Thoracic aorta (tissue), 2 donors: ENCODE results near the gene TSR3. TPM values are rescaled to one million over a fixed set of nuclear protein-coding genes. Genes with fewer than 3 reads are reported as not detected.

Experiments used
- ATAC-seq: fragments of 150-250 bp; one replicate; pipeline ENCODE4 v1.8.0; 2017; ENCODE audit warnings: low read depth; ENCODE audit not compliant: insufficient number of reproducible peaks, low FRiP score
- DNase-seq: peaks from one replicate; pipeline ENCODE4 v3.0.0-alpha.2; 2020; ENCODE audit warnings: low spot score
- H3K27ac ChIP-seq, 2 donors: fragments of 200-600 bp; sonication (generic); 1 replicate in 1 of 2; 2 replicates in 1 of 2; pipeline ENCODE4 v1.5.1; 2016; ENCODE audit warnings: mild to moderate bottlenecking in 2 of 2, moderate library complexity in 2 of 2
- H3K27me3 ChIP-seq: fragments of 200-600 bp; sonication (generic); replicated peaks from 2 replicates; pipeline ENCODE4 v1.6.0; 2016; ENCODE audit warnings: mild to moderate bottlenecking; ENCODE audit not compliant: insufficient read depth
- H3K36me3 ChIP-seq: fragments of 200-600 bp; sonication (generic); one replicate; pipeline ENCODE4 v1.5.1; 2016
- H3K4me1 ChIP-seq, 2 donors: fragments of 200-600 bp; sonication (generic); 1 replicate in 1 of 2; 2 replicates in 1 of 2; pipeline versions ENCODE4 v1.5.1 to v1.6.0; 2016; ENCODE audit warnings: low read depth in 2 of 2, mild to moderate bottlenecking in 1 of 2; ENCODE audit not compliant: control insufficient read depth in 1 of 2
- H3K4me3 ChIP-seq: fragments of 200-600 bp; sonication (generic); 2 replicates; pipeline ENCODE4 v1.5.1; 2016; ENCODE audit warnings: mild to moderate bottlenecking
- H3K9me3 ChIP-seq: fragments of 200-600 bp; sonication (generic); 2 replicates; pipeline ENCODE4 v1.5.1; 2016
- total RNA-seq, 2 donors: library from RNA; depleted of rRNA; stranded (reverse); fragments of >200 nt; gene quantifications; one replicate each; pipeline versions ENCODE4 v1.1.0 to v1.2.3, GENCODE V29; 2016
- TF ChIP-seq, protein P1 (sequence below): fragments of 200-600 bp; sonication (generic); IDR thresholded peaks from one replicate; pipeline ENCODE4 v1.5.1; 2019; ENCODE audit warnings: antibody characterized with exemption

Gene TSR3
- total RNA-seq, 2 donors from 2014 or later, result 61.7 to 124 TPM

DNA sequence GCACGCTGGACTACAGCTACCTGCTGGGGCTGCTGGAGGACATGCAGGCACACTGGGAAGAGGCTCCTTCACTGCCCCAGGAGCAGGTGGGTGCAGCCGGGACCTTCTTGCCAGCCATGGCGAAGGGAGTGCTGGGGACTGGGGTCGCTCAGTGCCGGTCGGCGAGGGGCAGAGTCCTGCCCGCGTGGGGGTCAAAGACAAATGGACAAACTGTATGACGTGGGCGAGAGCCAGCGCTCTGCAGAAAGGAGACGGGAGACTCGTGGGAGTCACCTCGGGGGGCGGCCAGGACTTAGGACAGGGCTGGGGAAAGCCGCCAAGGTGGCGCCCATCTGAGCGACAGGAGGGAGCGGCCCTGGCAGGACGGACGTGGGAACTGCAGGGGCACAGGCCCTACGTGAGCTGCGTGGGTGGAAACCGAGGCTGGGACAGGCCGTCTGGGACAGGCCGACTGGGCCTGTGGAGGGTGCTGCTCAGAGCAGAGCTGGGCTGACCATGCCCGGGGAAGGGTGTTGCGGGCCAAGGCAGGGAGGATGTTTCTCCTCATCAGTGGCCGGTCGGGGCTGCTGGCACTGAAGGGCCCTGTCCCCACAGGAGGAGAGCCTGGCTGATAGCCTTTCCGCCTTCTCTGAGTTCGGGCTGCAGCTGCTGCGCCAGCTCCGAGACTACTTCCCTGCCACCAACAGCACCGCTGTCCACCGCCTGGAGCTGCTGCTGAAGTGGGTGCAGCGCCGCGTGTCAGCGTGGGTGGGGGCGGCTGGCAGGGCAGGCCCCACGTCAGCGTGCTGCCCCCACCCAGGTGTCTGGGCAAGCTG, 8.0 kb downstream of the TSR3 start:
- Histone ChIP-seq H3K27ac (no peak overlapping the region), H3K9me3 (no peaks in the 10 kb centered on the region), H3K4me3 (peak overlapping the region; percentile 48), H3K4me1 (peaks cover 0 to 17% of the 10 kb centered on the region in 2 donors), H3K27me3 (no peaks in the 10 kb centered on the region), H3K36me3 (peaks cover 9% of the 10 kb centered on the region)
- ATAC-seq, result peak; percentile 18
- no peak for DNase-seq
- TF ChIP-seq, protein P1, sequence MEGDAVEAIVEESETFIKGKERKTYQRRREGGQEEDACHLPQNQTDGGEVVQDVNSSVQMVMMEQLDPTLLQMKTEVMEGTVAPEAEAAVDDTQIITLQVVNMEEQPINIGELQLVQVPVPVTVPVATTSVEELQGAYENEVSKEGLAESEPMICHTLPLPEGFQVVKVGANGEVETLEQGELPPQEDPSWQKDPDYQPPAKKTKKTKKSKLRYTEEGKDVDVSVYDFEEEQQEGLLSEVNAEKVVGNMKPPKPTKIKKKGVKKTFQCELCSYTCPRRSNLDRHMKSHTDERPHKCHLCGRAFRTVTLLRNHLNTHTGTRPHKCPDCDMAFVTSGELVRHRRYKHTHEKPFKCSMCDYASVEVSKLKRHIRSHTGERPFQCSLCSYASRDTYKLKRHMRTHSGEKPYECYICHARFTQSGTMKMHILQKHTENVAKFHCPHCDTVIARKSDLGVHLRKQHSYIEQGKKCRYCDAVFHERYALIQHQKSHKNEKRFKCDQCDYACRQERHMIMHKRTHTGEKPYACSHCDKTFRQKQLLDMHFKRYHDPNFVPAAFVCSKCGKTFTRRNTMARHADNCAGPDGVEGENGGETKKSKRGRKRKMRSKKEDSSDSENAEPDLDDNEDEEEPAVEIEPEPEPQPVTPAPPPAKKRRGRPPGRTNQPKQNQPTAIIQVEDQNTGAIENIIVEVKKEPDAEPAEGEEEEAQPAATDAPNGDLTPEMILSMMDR, result no peak

DNA sequence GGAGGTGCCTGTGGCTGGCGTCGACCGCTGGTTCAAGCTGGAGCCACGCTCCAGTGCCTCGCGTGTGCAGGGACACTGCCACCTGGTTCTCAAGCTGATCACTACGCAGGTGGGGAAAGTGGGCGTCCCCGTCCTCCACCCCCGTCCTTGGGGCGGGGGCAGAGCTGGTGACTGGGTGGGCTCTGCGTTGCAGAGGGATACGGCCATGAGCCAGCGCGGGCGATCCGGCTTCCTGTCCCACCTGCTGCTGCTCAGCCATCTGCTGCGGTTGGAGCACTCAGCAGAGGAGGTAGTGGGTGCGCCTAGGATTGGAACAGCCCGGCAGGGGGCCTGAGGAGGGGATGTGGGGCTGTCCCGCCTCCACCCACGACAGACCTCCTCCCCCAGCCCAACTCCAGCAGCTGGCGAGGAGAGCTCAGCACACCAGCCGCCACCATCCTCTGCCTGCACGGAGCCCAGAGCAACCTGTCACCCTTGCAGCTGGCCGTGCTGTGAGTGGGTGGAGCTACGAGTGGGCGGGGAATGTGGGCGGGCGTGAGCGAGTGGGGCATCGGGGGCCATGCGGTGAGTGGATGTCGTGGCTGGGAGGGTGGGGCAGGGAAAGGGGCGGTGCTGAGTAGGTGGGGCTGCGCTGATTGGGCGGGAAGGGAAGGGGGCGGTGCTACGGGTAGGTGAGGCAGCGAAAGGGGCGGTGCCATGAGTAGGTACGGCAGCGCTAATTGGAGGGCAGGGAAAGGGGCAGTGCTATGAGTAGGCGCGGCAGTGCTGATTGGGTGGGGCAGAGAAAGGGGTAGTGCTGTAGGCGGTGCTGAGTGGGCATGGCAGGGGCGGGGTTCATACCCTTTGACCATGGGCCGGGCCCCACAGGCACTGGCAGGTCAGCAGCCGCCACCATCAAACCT, 8.9 kb downstream of the TSR3 start:
- ATAC-seq, result peak; percentile 57
- Histone ChIP-seq H3K36me3 (peaks cover 4% of the 10 kb centered on the region), H3K27ac (no peak overlapping the region), H3K9me3 (no peaks in the 10 kb centered on the region), H3K4me3 (peak overlapping the region; percentile 50), H3K27me3 (no peaks in the 10 kb centered on the region), H3K4me1 (peaks cover 0 to 17% of the 10 kb centered on the region in 2 donors)
- DNase-seq, result peak; percentile 84
- TF ChIP-seq, protein P1, result no peak

DNA sequence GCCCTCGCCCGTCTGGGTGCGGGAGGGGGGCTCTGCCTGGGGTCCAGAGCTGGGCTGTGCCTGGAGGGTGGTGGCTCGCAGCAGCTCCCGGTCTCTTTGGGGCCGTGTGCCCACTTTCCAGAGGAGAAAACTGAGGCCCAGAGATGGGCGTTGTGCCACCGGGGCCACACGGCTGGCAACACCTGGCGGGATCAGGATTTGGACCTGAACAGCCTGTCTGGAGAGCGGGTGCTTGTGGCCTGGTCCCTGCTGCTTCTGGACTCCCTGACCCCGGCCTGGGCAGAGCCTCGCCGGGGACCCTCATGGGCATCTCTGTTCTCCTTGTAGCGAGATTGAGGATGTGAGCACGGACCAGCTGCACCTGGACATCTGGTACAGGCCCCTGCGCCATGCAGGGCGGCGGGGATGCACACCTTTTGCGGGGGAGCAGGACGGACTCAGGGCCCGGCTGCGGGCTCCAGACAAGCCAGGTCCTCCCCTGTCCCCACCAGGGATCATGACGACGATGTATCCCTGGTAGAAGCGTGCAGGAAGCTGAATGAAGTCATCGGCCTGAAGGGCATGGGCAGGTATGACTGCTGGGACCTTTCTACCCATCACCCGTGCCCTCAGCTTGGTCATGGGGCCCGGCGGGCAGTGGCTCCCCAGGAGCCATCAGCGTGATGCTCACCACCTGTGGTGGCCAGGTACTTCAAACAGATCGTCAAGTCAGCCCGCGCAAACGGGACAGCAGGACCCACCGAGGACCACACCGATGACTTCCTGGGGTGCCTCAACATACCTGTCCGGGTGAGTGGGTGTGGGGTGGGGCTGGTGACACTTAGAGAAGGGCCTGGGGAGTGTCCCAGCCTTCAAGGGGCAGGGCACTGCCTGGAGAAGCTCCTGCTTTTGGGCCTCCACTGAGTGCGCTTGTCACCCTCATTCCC, 9.9 kb downstream of the TSR3 start:
- H3K4me3 ChIP-seq, result no peak overlapping the region
- TF ChIP-seq, protein P1, result no peak
- peaks cover 0 to 17% of the 10 kb centered on the region in 2 donors for H3K4me1 ChIP-seq
- no peak overlapping the region for H3K27ac ChIP-seq
- no peak for DNase-seq
- ATAC-seq, result no peak
- no peaks in the 10 kb centered on the region for H3K27me3 ChIP-seq
- no peaks in the 10 kb centered on the region for H3K36me3 ChIP-seq
- H3K9me3 ChIP-seq, result no peaks in the 10 kb centered on the region

DNA sequence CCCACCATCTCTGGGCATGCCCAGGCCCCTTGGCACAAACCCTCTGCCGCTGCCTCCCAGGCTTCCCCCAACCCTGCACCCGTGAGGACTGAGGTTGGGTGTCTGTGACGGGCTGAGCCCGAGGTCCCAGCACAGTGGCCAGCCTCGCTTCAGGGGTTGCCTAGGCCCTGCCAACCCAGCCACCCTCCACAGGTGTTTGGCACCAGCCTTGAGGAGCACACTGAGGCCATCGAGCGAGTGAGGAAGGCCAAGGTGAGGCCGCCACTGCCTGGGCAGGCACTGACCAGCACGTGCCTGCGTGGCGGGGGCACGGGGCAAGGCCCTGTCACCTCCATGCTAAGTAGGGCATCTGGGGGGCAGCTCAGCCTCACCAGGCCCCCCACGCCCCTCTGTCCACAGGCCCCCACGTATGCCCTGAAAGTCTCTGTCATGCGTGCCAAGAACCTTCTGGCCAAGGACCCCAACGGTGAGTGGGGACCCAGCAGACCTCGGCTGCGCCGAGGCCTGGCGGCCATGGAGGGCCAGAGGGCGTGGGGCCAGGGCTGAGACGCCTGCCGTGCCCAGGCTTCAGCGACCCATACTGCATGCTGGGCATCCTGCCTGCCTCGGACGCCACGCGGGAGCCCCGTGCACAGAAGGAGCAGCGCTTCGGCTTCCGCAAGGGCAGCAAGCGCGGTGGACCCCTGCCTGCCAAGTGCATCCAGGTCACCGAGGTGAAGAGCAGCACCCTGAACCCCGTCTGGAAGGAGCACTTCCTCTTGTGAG, 10.8 kb downstream of the TSR3 start:
- DNase-seq, result no peak
- Histone ChIP-seq H3K4me3 (no peak overlapping the region), H3K36me3 (no peaks in the 10 kb centered on the region), H3K4me1 (peaks cover 0 to 17% of the 10 kb centered on the region in 2 donors), H3K27ac (no peak overlapping the region), H3K27me3 (no peaks in the 10 kb centered on the region), H3K9me3 (no peaks in the 10 kb centered on the region)
- TF ChIP-seq, protein P1, result no peak
- no peak for ATAC-seq
